Right lobe of liver (tissue), 4 donors: ENCODE results near the gene TECTA.

Source experiments
- POLR2A ChIP-seq: fragments of 450-650 bp; IDR thresholded peaks from one replicate; pipeline ENCODE4 v1.6.1; 2017; ENCODE audit warnings: antibody characterized with exemption, mild to moderate bottlenecking
- TF ChIP-seq, protein P1 (sequence below), 4 donors: fragments of 200-600 bp in 3 of 4; fragments of 450-650 bp in 1 of 4; IDR thresholded peaks; one replicate each; pipeline versions ENCODE4 v1.5.1 to v1.8.0; 2016 to 2022; ENCODE audit warnings: antibody characterized with exemption in 4 of 4, mild to moderate bottlenecking in 2 of 4
- donor health status: DM: no; HTN: no; CAD: no.
- donor health status: DM: no; HTN: no; CAD: no.
- donor health status: DM: no; HTN: yes; CAD: no.

DNA sequence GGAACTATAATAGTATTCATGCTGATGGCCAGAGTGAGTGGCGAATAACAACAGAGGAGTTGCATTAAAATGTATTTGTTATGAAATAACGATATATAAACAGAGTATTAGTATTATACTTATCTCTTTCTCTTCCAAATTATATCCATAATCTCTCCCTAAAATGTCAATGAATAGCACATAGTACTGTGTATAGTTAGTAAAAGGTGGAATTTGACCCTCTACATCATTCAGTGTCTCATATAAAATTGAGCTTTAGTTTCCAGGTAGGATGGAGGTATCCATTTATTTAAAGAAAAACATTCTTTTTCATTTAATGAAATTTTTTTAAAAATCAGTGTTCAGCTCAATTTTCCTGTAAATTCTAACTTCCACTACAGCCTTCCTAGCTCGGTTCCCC is 34.4 kb upstream of the TECTA start:
- TF ChIP-seq POLR2A = no peak
- TF ChIP-seq, protein P1, sequence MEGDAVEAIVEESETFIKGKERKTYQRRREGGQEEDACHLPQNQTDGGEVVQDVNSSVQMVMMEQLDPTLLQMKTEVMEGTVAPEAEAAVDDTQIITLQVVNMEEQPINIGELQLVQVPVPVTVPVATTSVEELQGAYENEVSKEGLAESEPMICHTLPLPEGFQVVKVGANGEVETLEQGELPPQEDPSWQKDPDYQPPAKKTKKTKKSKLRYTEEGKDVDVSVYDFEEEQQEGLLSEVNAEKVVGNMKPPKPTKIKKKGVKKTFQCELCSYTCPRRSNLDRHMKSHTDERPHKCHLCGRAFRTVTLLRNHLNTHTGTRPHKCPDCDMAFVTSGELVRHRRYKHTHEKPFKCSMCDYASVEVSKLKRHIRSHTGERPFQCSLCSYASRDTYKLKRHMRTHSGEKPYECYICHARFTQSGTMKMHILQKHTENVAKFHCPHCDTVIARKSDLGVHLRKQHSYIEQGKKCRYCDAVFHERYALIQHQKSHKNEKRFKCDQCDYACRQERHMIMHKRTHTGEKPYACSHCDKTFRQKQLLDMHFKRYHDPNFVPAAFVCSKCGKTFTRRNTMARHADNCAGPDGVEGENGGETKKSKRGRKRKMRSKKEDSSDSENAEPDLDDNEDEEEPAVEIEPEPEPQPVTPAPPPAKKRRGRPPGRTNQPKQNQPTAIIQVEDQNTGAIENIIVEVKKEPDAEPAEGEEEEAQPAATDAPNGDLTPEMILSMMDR (IDR thresholded peaks at IDR 0.05) = no peak
